Measurements from ENCODE around the gene SLC20A1.

GRCh38 chr2:112661656-112662305 is 16.0 kb downstream of the SLC20A1 start:
- no peak for TF ChIP-seq CTCF (conservative IDR thresholded peaks at IDR 0.05)
- TF ChIP-seq EZH2 (IDR thresholded peaks at IDR 0.05; ENCODE audit: low read depth), result no peak
